SK-N-SH treated with all-trans-retinoic acid at 6 μM for 48 hours (cell line): ENCODE data around the gene SUMO1.

ENCODE experiments used
- ATAC-seq: fragments of 200-7000 bp; cut with Tn5 transposase; 3 replicates; pipeline ENCODE4 v1.9.1; 2020; ENCODE audit warnings: mild to moderate bottlenecking, moderate library complexity
- ARNTL ChIP-seq: fragments of 450-650 bp; formaldehyde crosslinking; IDR thresholded peaks from 2 replicates; pipeline ENCODE4 v1.5.0; 2020; ENCODE audit warnings: low read depth, mild to moderate bottlenecking, moderate library complexity, borderline replicate concordance
- BACH2 ChIP-seq: fragments of 250-450 bp; sonication (Bioruptor Pico); IDR thresholded peaks from 2 replicates; pipeline ENCODE4 v1.9.0; 2021; ENCODE audit warnings: mild to moderate bottlenecking, borderline replicate concordance
- CSDC2 ChIP-seq: fragments of 250-450 bp; sonication (Bioruptor Pico); IDR thresholded peaks from 2 replicates; pipeline ENCODE4 v1.5.0; 2020; ENCODE audit warnings: mild to moderate bottlenecking, moderate library complexity
- CSRNP3 ChIP-seq: fragments of 250-450 bp; sonication (Bioruptor Pico); IDR thresholded peaks from 2 replicates; pipeline ENCODE4 v1.5.1; 2021; ENCODE audit warnings: mild to moderate bottlenecking, moderate library complexity
- ESRRG ChIP-seq: fragments of 250-450 bp; sonication (Bioruptor Pico); IDR thresholded peaks from 2 replicates; pipeline ENCODE4 v1.6.1; 2021; ENCODE audit warnings: mild to moderate bottlenecking
- GLIS3 ChIP-seq: fragments of 250-450 bp; sonication (Bioruptor Pico); IDR thresholded peaks from 2 replicates; pipeline ENCODE4 v1.5.0; 2020; ENCODE audit warnings: mild to moderate bottlenecking, moderate library complexity
- ISL1 ChIP-seq: fragments of 250-450 bp; sonication (Bioruptor Pico); IDR thresholded peaks from 2 replicates; pipeline ENCODE4 v2.1.2; 2022; ENCODE audit warnings: mild to moderate bottlenecking, moderate library complexity
- OSR1 ChIP-seq: fragments of 250-450 bp; sonication (Bioruptor Pico); IDR thresholded peaks from 2 replicates; pipeline ENCODE4 v1.8.0; 2022; ENCODE audit warnings: moderate library complexity, mild to moderate bottlenecking, inconsistent platforms
- PATZ1 ChIP-seq: fragments of 250-450 bp; sonication (Bioruptor Pico); IDR thresholded peaks from 2 replicates; pipeline ENCODE4 v1.8.0; 2020; ENCODE audit warnings: mild to moderate bottlenecking, moderate library complexity, borderline replicate concordance
- PPARA ChIP-seq: fragments of 250-450 bp; sonication (Bioruptor Pico); IDR thresholded peaks from 2 replicates; pipeline ENCODE4 v1.5.0; 2020; ENCODE audit warnings: mild to moderate bottlenecking, borderline replicate concordance
- RARB ChIP-seq: fragments of 250-450 bp; sonication (Bioruptor Pico); IDR thresholded peaks from 2 replicates; pipeline ENCODE4 v1.8.0; 2021; ENCODE audit warnings: mild to moderate bottlenecking, moderate library complexity
- SNAI2 ChIP-seq: fragments of 250-450 bp; sonication (Bioruptor Pico); IDR thresholded peaks from 2 replicates; pipeline ENCODE4 v1.5.0; 2020; ENCODE audit warnings: mild to moderate bottlenecking, moderate library complexity
- TOX ChIP-seq: fragments of 250-450 bp; sonication (Bioruptor Pico); IDR thresholded peaks from 2 replicates; pipeline ENCODE4 v1.8.0; 2021; ENCODE audit warnings: mild to moderate bottlenecking, moderate library complexity, borderline replicate concordance
- TSHZ2 ChIP-seq: fragments of 250-450 bp; sonication (Bioruptor Pico); IDR thresholded peaks from 2 replicates; pipeline ENCODE4 v1.5.0; 2020; ENCODE audit warnings: mild to moderate bottlenecking, moderate library complexity
- ZC3H10 ChIP-seq: fragments of 250-450 bp; sonication (Bioruptor Pico); IDR thresholded peaks from 2 replicates; pipeline ENCODE4 v1.5.1; 2021; ENCODE audit warnings: mild to moderate bottlenecking, moderate library complexity
- ZFP3 ChIP-seq: fragments of 250-450 bp; sonication (Bioruptor Pico); IDR thresholded peaks from 2 replicates; pipeline ENCODE4 v1.5.0; 2020; ENCODE audit warnings: mild to moderate bottlenecking, moderate library complexity
- ZFP30 ChIP-seq: fragments of 450-650 bp; formaldehyde crosslinking; IDR thresholded peaks from 2 replicates; pipeline ENCODE4 v1.5.0; 2022; ENCODE audit warnings: mild to moderate bottlenecking, moderate library complexity
- ZNF565 ChIP-seq: fragments of 450-650 bp; formaldehyde crosslinking; conservative IDR thresholded peaks from 2 replicates; pipeline ENCODE4 v1.5.0; 2020; ENCODE audit warnings: low read depth, mild to moderate bottlenecking, moderate library complexity
- ZNF70 ChIP-seq: fragments of 450-650 bp; formaldehyde crosslinking; IDR thresholded peaks from 2 replicates; pipeline ENCODE4 v1.5.0; 2020; ENCODE audit warnings: mild to moderate bottlenecking, moderate library complexity
- ZNF8 ChIP-seq: fragments of 450-650 bp; formaldehyde crosslinking; IDR thresholded peaks from 2 replicates; pipeline ENCODE4 v1.5.0; 2020; ENCODE audit warnings: mild to moderate bottlenecking, moderate library complexity
- TF ChIP-seq, protein P1 (sequence below): fragments of 250-450 bp; sonication (Bioruptor Pico); IDR thresholded peaks from 2 replicates; pipeline ENCODE4 v1.5.1; 2020; ENCODE audit warnings: low read depth, mild to moderate bottlenecking, moderate library complexity
- TF ChIP-seq, protein P2 (sequence below): fragments of 250-450 bp; sonication (Bioruptor Pico); IDR thresholded peaks from 2 replicates; pipeline ENCODE4 v1.8.0; 2021; ENCODE audit warnings: low read depth, mild to moderate bottlenecking, moderate library complexity, borderline replicate concordance

The SUMO1 gene

DNA sequence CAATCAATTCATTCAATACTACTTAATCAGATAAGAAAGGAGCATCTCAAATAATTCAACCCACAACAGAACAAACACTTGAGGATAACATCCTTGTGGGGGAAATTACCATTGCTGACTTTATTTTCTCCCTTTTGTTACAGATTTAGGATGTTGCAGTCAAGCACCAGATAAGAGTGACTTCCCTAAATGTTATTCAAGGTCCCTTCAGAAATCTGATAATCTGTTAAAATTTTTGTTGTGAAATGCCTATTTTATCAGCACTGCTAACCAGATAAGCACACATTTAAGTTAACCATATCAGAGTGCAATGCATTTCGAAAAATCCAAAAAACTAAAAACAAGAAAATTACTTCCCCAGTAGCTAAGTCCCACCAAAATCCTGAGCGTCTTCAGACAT lies 33.5 kb downstream of the SUMO1 start:
- ATAC-seq: no peak
- TF ChIP-seq, protein P1, sequence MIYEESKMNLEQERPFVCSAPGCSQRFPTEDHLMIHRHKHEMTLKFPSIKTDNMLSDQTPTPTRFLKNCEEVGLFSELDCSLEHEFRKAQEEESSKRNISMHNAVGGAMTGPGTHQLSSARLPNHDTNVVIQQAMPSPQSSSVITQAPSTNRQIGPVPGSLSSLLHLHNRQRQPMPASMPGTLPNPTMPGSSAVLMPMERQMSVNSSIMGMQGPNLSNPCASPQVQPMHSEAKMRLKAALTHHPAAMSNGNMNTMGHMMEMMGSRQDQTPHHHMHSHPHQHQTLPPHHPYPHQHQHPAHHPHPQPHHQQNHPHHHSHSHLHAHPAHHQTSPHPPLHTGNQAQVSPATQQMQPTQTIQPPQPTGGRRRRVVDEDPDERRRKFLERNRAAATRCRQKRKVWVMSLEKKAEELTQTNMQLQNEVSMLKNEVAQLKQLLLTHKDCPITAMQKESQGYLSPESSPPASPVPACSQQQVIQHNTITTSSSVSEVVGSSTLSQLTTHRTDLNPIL: no peak
- TF ChIP-seq SNAI2 (no peak), ZNF565 (CRISPR knock-in tag) (no peak), PATZ1 (CRISPR knock-in tag) (no peak), PPARA (CRISPR knock-in tag) (no peak), CSDC2 (CRISPR knock-in tag) (no peak), ISL1 (no peak), ZFP3 (no peak), GLIS3 (CRISPR knock-in tag) (no peak), ZFP30 (CRISPR knock-in tag) (no peak), ZNF8 (CRISPR knock-in tag) (no peak), ZNF70 (CRISPR knock-in tag) (no peak), ESRRG (CRISPR knock-in tag) (no peak), ZC3H10 (CRISPR knock-in tag) (no peak)
- TF ChIP-seq, protein P2, sequence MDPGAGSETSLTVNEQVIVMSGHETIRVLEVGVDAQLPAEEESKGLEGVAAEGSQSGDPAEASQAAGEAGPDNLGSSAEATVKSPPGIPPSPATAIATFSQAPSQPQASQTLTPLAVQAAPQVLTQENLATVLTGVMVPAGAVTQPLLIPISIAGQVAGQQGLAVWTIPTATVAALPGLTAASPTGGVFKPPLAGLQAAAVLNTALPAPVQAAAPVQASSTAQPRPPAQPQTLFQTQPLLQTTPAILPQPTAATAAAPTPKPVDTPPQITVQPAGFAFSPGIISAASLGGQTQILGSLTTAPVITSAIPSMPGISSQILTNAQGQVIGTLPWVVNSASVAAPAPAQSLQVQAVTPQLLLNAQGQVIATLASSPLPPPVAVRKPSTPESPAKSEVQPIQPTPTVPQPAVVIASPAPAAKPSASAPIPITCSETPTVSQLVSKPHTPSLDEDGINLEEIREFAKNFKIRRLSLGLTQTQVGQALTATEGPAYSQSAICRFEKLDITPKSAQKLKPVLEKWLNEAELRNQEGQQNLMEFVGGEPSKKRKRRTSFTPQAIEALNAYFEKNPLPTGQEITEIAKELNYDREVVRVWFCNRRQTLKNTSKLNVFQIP (CRISPR knock-in tag): no peak

DNA sequence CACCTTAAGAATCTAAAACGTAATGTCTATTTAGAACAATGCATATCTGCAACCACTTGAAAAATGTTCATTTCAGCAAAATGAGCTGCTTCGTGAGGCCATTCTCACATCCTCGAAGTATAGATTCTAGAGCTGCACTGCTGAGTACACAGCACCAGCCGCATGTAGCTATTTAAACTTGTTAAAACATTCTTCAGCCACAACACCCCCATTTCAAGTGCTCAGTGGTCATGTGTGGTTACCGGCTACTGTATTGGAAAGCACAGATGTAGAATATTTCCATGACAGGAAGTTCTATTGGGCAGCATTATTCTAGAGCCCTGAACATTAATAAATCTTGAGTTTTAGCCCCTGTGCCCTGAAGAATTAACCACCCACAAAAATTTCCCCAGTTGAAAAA lies 35.0 kb downstream of the SUMO1 start:
- TF ChIP-seq ZFP3 (no peak), OSR1 (CRISPR knock-in tag) (no peak), SNAI2 (no peak), ZC3H10 (CRISPR knock-in tag) (no peak), ESRRG (CRISPR knock-in tag) (no peak), ZNF70 (CRISPR knock-in tag) (no peak), TOX (no peak), RARB (CRISPR knock-in tag) (no peak), ARNTL (no peak)
- no peak for ATAC-seq

GRCh38 chr2:202201220-202202160 lies 36.9 kb downstream of the SUMO1 start:
- no peak for TF ChIP-seq ZNF8 (CRISPR knock-in tag)
- no peak for TF ChIP-seq PATZ1 (CRISPR knock-in tag)
- no peak for TF ChIP-seq TSHZ2
- TF ChIP-seq CSRNP3 (CRISPR knock-in tag): no peak
- TF ChIP-seq ISL1: no peak
- TF ChIP-seq PPARA (CRISPR knock-in tag): no peak
- no peak for TF ChIP-seq SNAI2
- no peak for TF ChIP-seq ESRRG (CRISPR knock-in tag)
- TF ChIP-seq BACH2 (CRISPR knock-in tag): no peak
- no peak for TF ChIP-seq ZFP3
- no peak for TF ChIP-seq GLIS3 (CRISPR knock-in tag)
- TF ChIP-seq CSDC2 (CRISPR knock-in tag): no peak
- no peak for TF ChIP-seq OSR1 (CRISPR knock-in tag)
- no peak for TF ChIP-seq ZNF565 (CRISPR knock-in tag)
- TF ChIP-seq, all 23 proteins: peak for 0
- no peak; the same call in 1 of the 3 replicates for ATAC-seq
